ENCODE data around the gene PAIP2. TPM values are rescaled to one million over a fixed set of nuclear protein-coding genes. Genes with fewer than 3 reads are reported as not detected.

PAIP2 gene
- 88.1 and 89.9 TPM in 2 replicates for total RNA-seq (2014; rRNA removed; shearing (Covaris generic))

- DNase-seq (ENCODE audit: low spot score) = peak; percentile 95
Measured at GRCh38 chr5:139341689-139342422, at the start of gene PAIP2. Gene PAIP2 (plus strand): TSS chr5:139341854. CDS start chr5:139363785, 21,931 bp downstream.

DNA sequence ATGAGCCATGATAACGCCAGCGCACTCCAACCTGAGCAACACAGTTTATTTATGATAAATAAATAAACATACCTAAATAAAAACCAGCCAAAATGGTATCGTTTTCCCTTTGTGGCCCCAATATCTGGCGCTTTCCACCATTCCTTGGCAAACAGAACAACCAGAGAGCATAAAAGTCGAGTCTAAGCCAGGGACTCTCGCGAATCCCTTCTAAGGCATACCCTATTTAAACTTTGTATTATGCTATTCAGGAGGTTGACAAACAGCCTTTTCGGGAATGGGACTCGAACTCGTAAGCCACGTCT lies 48.5 kb upstream of the PAIP2 start:
- DNase-seq (ENCODE audit: low spot score) = no peak

GRCh38 chr5:139293507-139294373 lies 47.9 kb upstream of the PAIP2 start, which contains the start of gene MATR3:
Gene MATR3 (plus strand): TSS chr5:139293740. CDS start chr5:139307416, 13,676 bp downstream.
- peak; percentile 94 for DNase-seq (ENCODE audit: low spot score)

DNA sequence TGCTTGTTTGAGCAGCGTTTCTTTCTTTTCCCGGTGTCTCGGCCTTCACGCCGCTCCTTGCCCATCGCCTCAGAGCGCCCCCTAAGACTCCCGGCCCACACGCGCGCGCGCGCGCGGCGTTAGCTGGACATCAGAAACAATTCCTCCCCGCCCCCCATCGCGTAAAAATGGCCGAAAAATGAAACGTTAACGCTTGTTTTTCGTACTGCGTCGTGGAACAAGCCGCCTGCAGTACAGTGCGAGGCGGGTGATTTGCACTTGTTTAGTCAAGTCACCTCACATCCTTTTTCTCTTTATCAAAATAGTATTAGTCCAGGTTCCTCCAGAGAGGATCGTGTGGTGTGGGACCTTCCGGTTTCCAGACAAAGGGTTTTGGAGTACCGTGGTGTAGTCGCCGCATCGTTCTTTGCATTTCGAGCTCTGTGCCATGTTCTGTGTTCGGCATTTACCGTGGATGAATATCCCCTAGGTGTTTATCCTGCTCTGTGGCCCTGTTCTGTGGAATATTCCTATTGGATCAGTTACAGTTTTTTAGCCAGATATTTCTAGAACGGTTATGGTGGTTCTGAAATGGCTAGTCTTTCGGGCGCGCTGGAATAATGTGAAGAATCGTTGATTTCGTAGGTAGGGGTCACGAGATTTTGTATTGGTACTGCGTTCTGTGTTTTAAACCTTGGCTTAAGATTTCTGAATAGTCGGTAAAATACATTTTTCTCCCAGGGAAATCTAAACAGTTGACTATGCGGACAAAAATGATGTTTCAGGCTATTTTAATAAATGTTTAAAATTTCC lies 47.1 kb upstream of the PAIP2 start:
- DNase-seq (ENCODE audit: low spot score) = peak; percentile 70

DNA sequence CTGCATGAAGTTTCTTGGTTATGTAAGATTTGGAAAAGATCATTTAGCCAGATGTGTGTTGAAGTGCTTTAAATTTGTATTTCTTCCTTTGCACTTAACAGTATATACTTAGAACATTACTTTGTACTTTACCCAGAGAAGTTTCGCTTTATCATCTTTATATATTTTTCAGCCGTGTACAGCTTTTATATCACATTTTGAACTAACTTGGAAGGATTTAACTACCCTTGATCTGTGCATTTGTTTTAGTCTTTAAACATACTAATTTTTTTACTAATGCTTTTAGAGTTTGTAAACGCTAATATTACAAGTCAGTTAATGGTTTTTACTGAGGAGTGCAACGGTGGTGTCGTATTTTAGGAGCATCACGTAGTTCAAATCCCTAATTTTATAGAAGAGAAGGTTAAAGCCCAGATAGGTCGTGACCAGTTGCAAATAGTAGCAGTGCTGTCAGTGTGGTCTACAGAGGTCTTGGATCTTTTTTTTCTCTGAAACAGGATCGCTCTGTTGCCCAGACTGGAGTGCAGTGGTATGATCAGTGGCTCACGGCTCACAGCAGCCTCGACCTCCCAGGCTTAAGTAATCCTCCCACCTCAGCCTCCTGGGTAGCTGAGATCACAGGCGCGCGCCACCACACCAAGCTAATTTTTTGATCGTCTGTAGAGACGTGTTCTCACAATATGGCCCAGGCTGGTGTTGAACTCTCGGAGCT lies 46.2 kb upstream of the PAIP2 start:
- DNase-seq (ENCODE audit: low spot score) = no peak

- no peak for DNase-seq (ENCODE audit: low spot score)
Measured at GRCh38 chr5:139296198-139296597, 45.5 kb upstream of the PAIP2 start.

GRCh38 chr5:139296862-139297326 lies 44.8 kb upstream of the PAIP2 start:
- no peak for DNase-seq (ENCODE audit: low spot score)

- DNase-seq (ENCODE audit: low spot score) = no peak
Measured at GRCh38 chr5:139297439-139298133, 44.1 kb upstream of the PAIP2 start.

DNA sequence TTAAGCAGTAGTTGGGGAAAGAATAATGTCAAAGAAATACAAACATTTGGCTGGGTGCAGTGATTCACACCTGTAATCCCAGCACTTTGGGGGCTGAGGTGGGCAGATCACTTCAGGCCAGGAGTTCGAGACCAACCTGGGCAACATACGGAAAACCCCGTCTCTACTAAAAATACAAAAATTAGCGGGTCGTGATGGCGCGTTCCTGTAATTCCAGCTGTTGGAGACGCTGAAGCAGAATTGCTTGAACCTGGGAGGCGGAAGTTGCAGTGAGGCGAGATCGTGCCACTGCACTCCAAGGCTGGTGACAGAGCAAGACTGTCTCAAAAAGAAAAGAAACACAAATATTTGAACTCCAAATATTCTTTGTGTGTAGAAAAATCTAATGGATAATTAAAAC lies 43.4 kb upstream of the PAIP2 start:
- no peak for DNase-seq (ENCODE audit: low spot score)

GRCh38 chr5:139299486-139299885 lies 42.2 kb upstream of the PAIP2 start:
- no peak for DNase-seq (ENCODE audit: low spot score)

- no peak for DNase-seq (ENCODE audit: low spot score)
Measured at GRCh38 chr5:139301808-139302499, 39.7 kb upstream of the PAIP2 start.

- no peak for DNase-seq (ENCODE audit: low spot score)
Measured at GRCh38 chr5:139304391-139305324, 37.0 kb upstream of the PAIP2 start.

GRCh38 chr5:139306197-139306596 lies 35.5 kb upstream of the PAIP2 start:
- DNase-seq (ENCODE audit: low spot score) = no peak

GRCh38 chr5:139306628-139307379 lies 34.9 kb upstream of the PAIP2 start:
- DNase-seq (ENCODE audit: low spot score) = no peak

GRCh38 chr5:139308797-139309196 lies 32.9 kb upstream of the PAIP2 start:
- no peak for DNase-seq (ENCODE audit: low spot score)

GRCh38 chr5:139310715-139311186 lies 30.9 kb upstream of the PAIP2 start:
- DNase-seq (ENCODE audit: low spot score) = peak; percentile 53

- no peak for DNase-seq (ENCODE audit: low spot score)
Measured at GRCh38 chr5:139312075-139312474, 29.6 kb upstream of the PAIP2 start.

GRCh38 chr5:139314276-139314675 lies 27.4 kb upstream of the PAIP2 start:
- no peak for DNase-seq (ENCODE audit: low spot score)
